ENCODE results near the gene SFPQ.

SFPQ gene

GRCh38 chr1:35201631-35202030 lies 8.7 kb upstream of the SFPQ start:
- TF ChIP-seq CTCF (IDR thresholded peaks at IDR 0.05; ENCODE audit: extremely low read depth, missing control alignments) = no peak
- no peak for DNase-seq (ENCODE audit: low spot score)

DNA sequence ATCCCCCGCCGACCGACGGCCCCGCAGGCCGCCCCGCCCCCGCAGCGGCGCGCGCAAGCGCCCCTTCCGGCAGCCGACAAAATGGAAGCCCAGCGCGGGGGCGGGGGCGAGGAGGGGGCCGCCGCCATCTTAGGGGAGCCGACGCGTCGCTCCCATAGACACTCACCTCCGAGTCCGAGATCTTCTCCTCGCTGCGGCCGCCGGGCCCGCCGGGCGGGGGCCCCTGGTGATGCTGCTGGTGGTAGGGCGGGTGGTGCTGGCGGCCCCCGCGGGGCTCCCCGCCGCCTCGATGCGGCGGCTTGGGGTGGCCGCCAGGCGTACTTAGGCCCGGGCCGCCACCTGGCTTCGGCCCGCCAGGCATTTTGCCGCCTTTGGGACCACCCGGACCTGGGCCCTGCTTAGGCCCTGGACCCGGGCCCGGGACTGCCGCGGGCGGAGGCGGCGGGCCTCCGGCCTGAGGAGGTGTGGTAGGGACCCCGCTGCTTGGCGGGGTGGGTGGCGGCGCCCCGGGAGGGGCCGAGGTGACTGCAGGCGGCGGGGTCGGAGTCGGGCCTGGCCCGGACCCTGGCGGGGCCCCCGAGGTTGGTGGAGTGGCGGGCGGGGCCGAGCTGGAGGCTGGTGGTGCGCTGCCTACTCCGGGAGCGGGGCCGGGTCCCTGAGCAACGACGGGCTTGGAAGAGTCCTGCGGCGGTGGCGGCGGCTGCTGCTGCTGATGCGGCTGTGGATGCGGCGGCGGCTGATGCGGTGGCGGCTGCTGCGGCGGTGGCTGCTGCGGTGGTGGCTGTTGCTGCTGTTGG lies 691 bp downstream of the SFPQ start:
- TF ChIP-seq CTCF (IDR thresholded peaks at IDR 0.05; ENCODE audit: extremely low read depth, missing control alignments) = no peak
- peak; percentile 93 for DNase-seq (ENCODE audit: low spot score)

GRCh38 chr1:35191429-35192055 lies 1.4 kb downstream of the SFPQ start:
- DNase-seq (ENCODE audit: low spot score) = no peak
- TF ChIP-seq CTCF (IDR thresholded peaks at IDR 0.05; ENCODE audit: extremely low read depth, missing control alignments) = no peak

DNA sequence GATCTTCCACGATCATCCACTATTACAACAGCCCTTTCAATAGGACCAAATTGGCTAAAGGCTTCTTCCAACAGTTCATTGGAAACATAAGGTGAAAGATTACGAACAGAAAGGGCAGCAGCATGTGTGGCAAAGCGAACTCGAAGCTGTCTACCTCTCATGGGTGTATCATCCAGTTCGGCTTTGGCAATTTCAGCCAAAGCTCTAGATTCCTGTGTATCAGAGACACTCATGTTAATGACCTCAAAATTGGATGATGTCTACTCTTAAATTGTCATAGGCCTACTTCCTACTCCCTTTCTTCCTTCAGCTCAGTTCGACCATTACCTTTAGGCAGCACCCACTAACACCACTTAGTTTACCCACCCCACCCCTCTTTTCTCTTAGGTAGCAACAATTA lies 2.2 kb downstream of the SFPQ start:
- TF ChIP-seq CTCF (IDR thresholded peaks at IDR 0.05; ENCODE audit: extremely low read depth, missing control alignments) = no peak
- no peak for DNase-seq (ENCODE audit: low spot score)

GRCh38 chr1:35188578-35189392 lies 4.2 kb downstream of the SFPQ start:
- no peak for DNase-seq (ENCODE audit: low spot score)
- TF ChIP-seq CTCF (IDR thresholded peaks at IDR 0.05; ENCODE audit: extremely low read depth, missing control alignments) = no peak

DNA sequence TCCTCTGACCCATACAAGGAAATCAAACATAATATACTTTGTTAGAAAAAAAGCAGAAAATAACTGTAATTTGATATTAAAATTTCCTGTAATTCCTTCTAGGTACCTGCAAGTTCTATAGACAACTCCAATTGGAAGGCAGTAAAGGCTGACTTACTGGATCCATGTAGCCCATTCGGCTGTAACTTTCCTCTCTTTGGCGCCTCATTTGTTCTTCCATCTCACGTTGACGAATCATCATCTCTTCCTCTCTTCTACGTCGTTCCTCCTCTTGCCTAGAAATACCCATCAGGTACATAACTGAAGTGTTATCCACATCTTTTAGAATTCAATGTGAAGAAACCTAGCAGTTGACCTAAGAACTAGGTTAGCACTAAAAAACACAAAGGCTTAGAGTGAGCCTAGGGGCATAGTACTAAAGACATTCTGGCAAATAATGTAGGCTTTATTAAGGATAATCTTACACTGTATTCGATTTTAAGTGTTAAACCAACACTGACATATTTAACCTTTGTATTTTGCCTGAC lies 5.1 kb downstream of the SFPQ start:
- TF ChIP-seq CTCF (IDR thresholded peaks at IDR 0.05; ENCODE audit: extremely low read depth, missing control alignments) = no peak
- no peak for DNase-seq (ENCODE audit: low spot score)
